ENCODE measurements around the gene ATM. TPM values are rescaled to one million over a fixed set of nuclear protein-coding genes. Genes with fewer than 3 reads are reported as not detected.

The ATM gene
- total and polyA plus RNA-seq, 7 donors = 5.6 to 22.7 (median 14.9) TPM

DNA sequence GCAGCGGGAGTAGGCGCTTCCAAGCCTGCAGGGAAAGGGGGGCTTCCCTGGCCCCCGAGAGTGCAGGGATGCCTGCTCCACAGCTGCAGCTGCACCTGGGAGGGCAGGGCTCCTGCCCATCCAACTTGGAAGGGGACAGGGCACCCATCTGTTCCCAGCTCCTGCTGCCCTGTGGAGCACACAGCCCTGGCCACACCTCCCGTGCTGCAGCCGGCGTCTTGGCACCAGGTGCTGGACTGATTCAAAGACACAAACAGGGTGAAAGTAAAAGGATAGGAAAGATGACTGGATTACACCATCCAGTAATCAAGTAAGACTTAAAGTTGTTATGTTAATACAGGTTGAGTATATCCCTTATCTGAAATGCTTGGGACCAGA is 15.2 kb upstream of the ATM start:
- Histone ChIP-seq H3K27ac (no peak overlapping the region), H3K9me3 (no peaks in the 10 kb centered on the region), H3K36me3 (ENCODE audit: insufficient read depth in 1 of 2, low read depth in 1 of 2) (peaks cover 4 to 23% of the 10 kb centered on the region in 2 donors), H3K4me3 (no peak overlapping the region), H3K4me1 (no peaks in the 10 kb centered on the region), H3K27me3 (ENCODE audit: insufficient read depth in 3 of 3, low read length in 2 of 3) (no peaks in the 10 kb centered on the region)
- ATAC-seq (no peak), DNase-seq (no peak)
- intact Hi-C loops (cut with DNase I) = no loop called here
- WGBS, 3 donors = 70 to 94% (median 81%) methylated on average over 6 of the region's 6 CpGs
- no peak for TF ChIP-seq CTCF (IDR thresholded peaks at IDR 0.05)

DNA sequence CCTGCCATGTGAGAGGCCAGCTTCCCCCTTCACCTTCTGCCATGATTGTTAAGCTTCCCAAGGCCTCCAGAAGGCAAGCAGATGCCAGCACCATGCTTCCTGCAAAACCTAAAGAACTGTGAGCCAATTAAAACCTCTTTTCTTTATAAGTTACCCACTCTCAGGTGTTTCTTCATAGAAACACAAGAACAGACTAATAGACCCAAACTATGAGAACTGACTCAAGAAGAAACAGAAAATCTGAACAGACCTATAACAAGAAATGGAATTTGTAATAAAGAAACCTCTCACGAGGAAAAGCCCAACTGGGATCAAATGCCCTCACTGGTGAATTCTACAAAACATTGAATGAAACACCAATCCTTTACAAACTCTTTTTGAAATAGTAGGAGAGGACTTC is 12.4 kb upstream of the ATM start:
- DNase-seq (no peak), ATAC-seq (no peak)
- WGBS, 3 donors = 94 to 98% (median 94%) methylated on average over 1 of the region's 1 CpG
- Histone ChIP-seq H3K27ac (no peak overlapping the region), H3K4me3 (no peak overlapping the region), H3K4me1 (no peaks in the 10 kb centered on the region), H3K36me3 (ENCODE audit: insufficient read depth in 1 of 2, low read depth in 1 of 2) (peaks cover 0 to 23% of the 10 kb centered on the region in 2 donors), H3K27me3 (ENCODE audit: insufficient read depth in 3 of 3, low read length in 2 of 3) (no peaks in the 10 kb centered on the region), H3K9me3 (no peaks in the 10 kb centered on the region)
- no peak for TF ChIP-seq CTCF (IDR thresholded peaks at IDR 0.05)
- intact Hi-C loops (cut with DNase I) = no loop called here

DNA sequence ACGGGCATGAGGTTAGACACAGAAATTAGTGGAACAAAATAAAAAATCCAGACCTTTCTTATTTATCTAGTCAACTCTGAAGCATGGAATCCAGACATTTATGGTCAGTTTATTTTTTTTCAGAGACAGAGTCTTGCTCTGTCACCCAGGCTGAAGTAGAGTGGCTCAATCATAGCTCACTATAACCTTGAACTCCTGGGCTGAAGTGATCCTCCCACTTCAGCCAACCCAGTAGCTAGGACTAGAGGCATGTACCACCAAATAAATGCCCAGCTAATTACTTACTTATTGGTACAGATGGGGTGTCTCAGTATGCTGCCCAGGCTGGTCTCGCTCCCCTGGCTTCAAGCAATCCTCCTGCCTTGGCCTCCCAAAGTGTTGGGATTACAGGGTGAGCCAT is 9.1 kb upstream of the ATM start:
- Histone ChIP-seq H3K36me3 (ENCODE audit: insufficient read depth in 1 of 2, low read depth in 1 of 2) (peaks cover 0 to 14% of the 10 kb centered on the region in 2 donors), H3K9me3 (no peaks in the 10 kb centered on the region), H3K4me1 (no peaks in the 10 kb centered on the region), H3K4me3 (no peak overlapping the region), H3K27me3 (ENCODE audit: insufficient read depth in 3 of 3, low read length in 2 of 3) (no peaks in the 10 kb centered on the region), H3K27ac (no peak overlapping the region)
- intact Hi-C loops (cut with DNase I) = no loop called here
- ATAC-seq (no peak), DNase-seq (no peak)
- WGBS, 3 donors = 49 to 100% (median 93%) methylated on average over 2 of the region's 2 CpGs
- no peak for TF ChIP-seq CTCF (IDR thresholded peaks at IDR 0.05)

DNA sequence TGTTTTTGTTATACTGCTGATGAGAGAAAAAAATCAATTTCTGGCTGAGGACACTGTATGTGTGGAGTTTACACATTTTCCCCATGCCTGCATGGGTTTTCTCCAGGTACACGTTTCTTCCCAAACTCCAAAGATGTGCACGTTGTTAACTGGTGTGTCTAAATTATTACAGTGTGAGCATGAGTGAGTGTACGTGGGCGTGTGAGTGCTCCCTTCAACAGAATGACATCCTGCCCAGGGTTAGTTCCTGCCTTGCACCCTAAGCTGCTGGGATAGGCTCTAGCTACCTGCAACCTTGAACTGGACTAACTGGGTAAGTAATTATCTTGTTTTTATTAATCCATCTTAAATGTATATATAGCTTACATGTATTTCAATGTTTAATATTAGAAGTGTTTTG is 5.9 kb upstream of the ATM start:
- TF ChIP-seq CTCF (IDR thresholded peaks at IDR 0.05) = no peak
- intact Hi-C loops (cut with DNase I) = no loop called here
- no peak for ATAC-seq
- Histone ChIP-seq H3K27ac (no peak overlapping the region), H3K9me3 (no peaks in the 10 kb centered on the region), H3K4me1 (peaks cover 4% of the 10 kb centered on the region), H3K36me3 (ENCODE audit: insufficient read depth in 1 of 2, low read depth in 1 of 2) (peaks cover 0 to 3% of the 10 kb centered on the region in 2 donors), H3K27me3 (ENCODE audit: insufficient read depth in 3 of 3, low read length in 2 of 3) (no peaks in the 10 kb centered on the region), H3K4me3 (no peak overlapping the region)
- no peak for DNase-seq
- 72 to 73% (median 72%) methylated on average over 4 of the region's 4 CpGs for WGBS, 3 donors

DNA sequence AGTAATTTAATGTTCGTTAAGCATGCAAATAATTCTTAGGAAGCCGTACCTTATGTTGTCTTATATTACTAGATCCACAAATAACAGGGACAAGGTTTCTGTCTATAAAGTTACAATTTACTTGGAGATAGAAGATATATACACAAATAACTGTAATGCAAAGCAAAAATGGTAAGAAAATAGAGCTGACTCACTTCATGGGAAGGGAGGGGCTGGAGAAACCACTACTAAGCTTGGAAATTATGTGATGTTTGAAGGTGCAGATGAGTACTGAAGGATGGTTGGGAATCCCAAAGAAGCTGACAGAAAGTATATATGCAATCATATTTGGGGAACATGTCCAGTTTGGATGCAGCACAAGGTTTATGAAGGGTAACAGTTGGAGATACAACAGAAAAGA is 4.4 kb upstream of the ATM start:
- H3K4me3 ChIP-seq = no peak overlapping the region
- 35 to 95% (median 65%) methylated on average over 2 of the region's 2 CpGs for WGBS, 3 donors
- H3K36me3 ChIP-seq (ENCODE audit: insufficient read depth in 1 of 2, low read depth in 1 of 2) = peaks cover 0 to 3% of the 10 kb centered on the region in 2 donors
- intact Hi-C loops (cut with DNase I) = no loop called here
- DNase-seq = no peak
- no peak for TF ChIP-seq CTCF (IDR thresholded peaks at IDR 0.05)
- no peaks in the 10 kb centered on the region for H3K27me3 ChIP-seq (ENCODE audit: insufficient read depth in 3 of 3, low read length in 2 of 3)
- H3K9me3 ChIP-seq = no peaks in the 10 kb centered on the region
- peaks cover 4% of the 10 kb centered on the region for H3K4me1 ChIP-seq
- no peak overlapping the region for H3K27ac ChIP-seq
- no peak for ATAC-seq

Measured in psoas muscle (tissue), 8 donors.